NCI-H526 treated with DMSO at 0.1 percent for 48 hours (cell line): ENCODE data around the gene FHIT.

ENCODE experiments used
- DNase-seq: peaks from one replicate; lab custom pipeline; 2025; lab: John Stamatoyannopoulos, UW

The FHIT gene

GRCh38 chr3:60047426-60048200 lies 1203.6 kb downstream of the FHIT start:
- no peak for DNase-seq

GRCh38 chr3:60046210-60046609 lies 1205.0 kb downstream of the FHIT start:
- DNase-seq = no peak

- no peak for DNase-seq
Measured at GRCh38 chr3:60045686-60046085, 1205.6 kb downstream of the FHIT start.

GRCh38 chr3:60036803-60037202 lies 1214.4 kb downstream of the FHIT start:
- no peak for DNase-seq

GRCh38 chr3:60033901-60034453 lies 1217.3 kb downstream of the FHIT start:
- no peak for DNase-seq

GRCh38 chr3:60030982-60031381 lies 1220.3 kb downstream of the FHIT start:
- no peak for DNase-seq

- no peak for DNase-seq
Measured at GRCh38 chr3:60028233-60028632, 1223.0 kb downstream of the FHIT start.

- DNase-seq = no peak
Measured at GRCh38 chr3:60027335-60027734, 1223.9 kb downstream of the FHIT start.

- DNase-seq = no peak
Measured at GRCh38 chr3:60025096-60026050, 1225.9 kb downstream of the FHIT start.

- DNase-seq = no peak
Measured at GRCh38 chr3:60024400-60024799, 1226.9 kb downstream of the FHIT start.

GRCh38 chr3:60023189-60023588 lies 1228.1 kb downstream of the FHIT start:
- no peak for DNase-seq

GRCh38 chr3:60017631-60018030 lies 1233.6 kb downstream of the FHIT start:
- DNase-seq = no peak

GRCh38 chr3:60015032-60015705 lies 1236.1 kb downstream of the FHIT start:
- no peak for DNase-seq

GRCh38 chr3:60013241-60013640 lies 1238.0 kb downstream of the FHIT start:
- no peak for DNase-seq

GRCh38 chr3:60011218-60011617 lies 1240.0 kb downstream of the FHIT start:
- no peak for DNase-seq

GRCh38 chr3:60010781-60011180 lies 1240.5 kb downstream of the FHIT start:
- no peak for DNase-seq

GRCh38 chr3:60009931-60010478 lies 1241.2 kb downstream of the FHIT start:
- no peak for DNase-seq

GRCh38 chr3:60001369-60001768 lies 1249.9 kb downstream of the FHIT start:
- no peak for DNase-seq

GRCh38 chr3:60000311-60001105 lies 1250.7 kb downstream of the FHIT start:
- DNase-seq = no peak

GRCh38 chr3:59998058-59998457 lies 1253.2 kb downstream of the FHIT start:
- no peak for DNase-seq

- no peak for DNase-seq
Measured at GRCh38 chr3:59997583-59997982, 1253.7 kb downstream of the FHIT start.
